ENCODE measurements around the gene ZMYND8.
A peak's percentile ranks its signal among the peaks of the same experiment; 100 is the strongest.

The ZMYND8 gene

DNA sequence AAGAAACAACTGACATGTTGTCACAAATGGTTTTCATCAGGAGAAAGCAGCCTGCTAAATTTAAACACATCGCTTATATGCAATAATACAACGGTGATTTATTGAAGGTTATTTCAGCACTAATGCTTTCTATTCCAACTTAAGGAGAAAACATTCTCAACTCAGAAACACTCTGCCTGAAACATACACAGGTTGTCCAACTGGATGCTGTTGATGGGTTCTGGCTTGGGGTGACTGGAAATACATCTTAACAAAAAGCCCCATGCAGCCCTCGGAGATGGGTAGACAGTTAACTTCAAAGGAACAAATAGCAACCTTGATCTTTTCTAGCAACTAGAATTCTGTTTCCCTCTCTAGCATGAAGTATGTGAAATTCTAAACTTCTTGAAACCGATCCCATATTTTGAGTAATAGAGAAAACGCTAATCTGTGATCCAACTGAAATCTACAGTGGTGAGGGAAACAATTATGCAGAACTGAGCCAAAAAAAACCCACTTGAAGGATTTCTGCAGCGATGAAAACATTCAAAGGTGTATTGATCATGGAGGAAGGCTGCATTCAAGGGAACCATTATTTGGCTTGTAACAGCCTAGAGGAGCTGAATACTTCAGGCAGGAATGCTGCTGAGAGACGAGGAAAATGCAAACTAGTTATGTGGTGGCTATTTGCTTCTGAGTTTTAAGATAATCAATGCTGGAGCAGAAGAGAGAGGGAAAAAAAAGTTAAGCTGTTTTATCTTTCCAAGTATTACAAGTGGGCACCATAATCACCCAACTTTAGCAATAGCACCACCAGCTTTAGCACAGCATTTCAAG lies 6.9 kb downstream of the ZMYND8 start:
- Histone ChIP-seq H3K4me2 (ENCODE audit: low read length, poor library complexity, severe bottlenecking) (no peak overlapping the region), H3K79me1 (replicated peaks; ENCODE audit: low read length, poor library complexity, severe bottlenecking) (peaks cover 6% of the 10 kb centered on the region), H2BK15ac (ENCODE audit: low read depth, poor library complexity, severe bottlenecking) (no peak overlapping the region), H2BK120ac (ENCODE audit: low read depth, low read length) (peak overlapping the region; percentile 36), H3K14ac (ENCODE audit: low read length in 2 of 2) (no peak overlapping the region), H3K23ac (ENCODE audit: low read length in 2 of 2) (no peak overlapping the region), H3K4me1 (ENCODE audit: control insufficient read depth, insufficient read depth, low read depth, low read length) (peaks cover 20% of the 10 kb centered on the region), H3K9me3 (ENCODE audit: control insufficient read depth, low read length) (no peaks in the 10 kb centered on the region), H3K27ac (ENCODE audit: low read length, poor library complexity, severe bottlenecking) (peak overlapping the region; percentile 26), H2BK5ac (ENCODE audit: low read depth, low read length, poor library complexity, severe bottlenecking) (no peak overlapping the region), H4K8ac (ENCODE audit: low read length) (no peak overlapping the region), H3K4ac (ENCODE audit: low read depth in 1 of 2, low read length in 2 of 2) (peak overlapping the region in 1 of 2 experiments; percentile 61), H2AFZ (ENCODE audit: low read depth, low read length) (no peak overlapping the region), H3K4me3 (ENCODE audit: insufficient read depth in 1 of 2, low read depth in 1 of 2, low read length in 2 of 2) (no peak overlapping the region), H2AK5ac (ENCODE audit: low read length, severe bottlenecking) (peak overlapping the region; percentile 38), H3K27me3 (ENCODE audit: control insufficient read depth in 1 of 2, insufficient read depth in 1 of 2, low read length in 2 of 2) (no peaks in the 10 kb centered on the region), H3K36me3 (ENCODE audit: control insufficient read depth in 1 of 2, insufficient read depth in 2 of 2, low read depth in 1 of 2, low read length in 2 of 2) (peaks cover 20% of the 10 kb centered on the region in 2 experiments), H4K91ac (ENCODE audit: low read length) (no peak overlapping the region), H3K18ac (ENCODE audit: low read depth in 1 of 2, low read length in 2 of 2) (peak overlapping the region in 1 of 2 experiments; percentile 85), H2BK12ac (ENCODE audit: low read length in 2 of 2) (peak overlapping the region in 1 of 2 experiments; percentile 28), H3K9ac (ENCODE audit: low read length) (peak overlapping the region; percentile 40)
- DNase-seq, result no peak
- WGBS, result 69% methylated on average over 7 of the region's 7 CpGs

DNA sequence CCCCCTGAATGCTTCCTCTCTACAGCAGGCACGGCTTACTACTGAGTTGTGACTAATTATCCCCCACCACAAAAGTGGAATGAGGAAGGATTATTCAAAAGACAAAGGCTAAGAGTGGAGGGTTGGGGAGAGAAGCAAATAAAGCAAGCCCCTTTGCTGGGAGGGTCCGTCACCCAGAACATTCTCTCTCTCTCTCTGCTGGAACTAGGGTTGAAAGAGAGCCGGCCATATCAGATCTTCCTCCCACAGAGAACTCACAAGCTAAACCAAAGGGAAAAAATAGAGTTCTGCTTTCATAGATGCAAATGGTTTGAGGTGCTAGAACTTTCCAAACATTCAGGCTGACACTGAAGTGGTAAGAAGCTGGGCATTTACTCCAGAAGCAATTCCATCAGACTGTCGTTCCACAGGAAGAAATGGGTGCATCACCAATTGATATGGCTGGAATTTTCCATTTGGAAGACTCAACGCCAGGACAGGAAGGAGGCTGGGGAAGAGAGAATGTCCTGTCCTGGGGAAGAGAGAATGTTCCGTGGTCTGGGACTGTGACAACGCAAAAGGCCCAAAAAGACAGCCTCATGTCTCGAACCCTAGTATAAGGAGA lies 7.9 kb downstream of the ZMYND8 start:
- Histone ChIP-seq H3K18ac (ENCODE audit: low read depth in 1 of 2, low read length in 2 of 2) (peak overlapping the region; percentile 58 to 77), H3K4me1 (ENCODE audit: control insufficient read depth, insufficient read depth, low read depth, low read length) (peaks cover 20% of the 10 kb centered on the region), H2AFZ (ENCODE audit: low read depth, low read length) (no peak overlapping the region), H3K14ac (ENCODE audit: low read length in 2 of 2) (no peak overlapping the region), H2BK12ac (ENCODE audit: low read length in 2 of 2) (peak overlapping the region; percentile 71 to 89), H3K79me1 (replicated peaks; ENCODE audit: low read length, poor library complexity, severe bottlenecking) (peaks cover 7% of the 10 kb centered on the region), H4K8ac (ENCODE audit: low read length) (peak overlapping the region; percentile 85), H3K9ac (ENCODE audit: low read length) (peak overlapping the region; percentile 40), H4K91ac (ENCODE audit: low read length) (peak overlapping the region; percentile 4), H2BK120ac (ENCODE audit: low read depth, low read length) (peak overlapping the region; percentile 42), H2BK5ac (ENCODE audit: low read depth, low read length, poor library complexity, severe bottlenecking) (no peak overlapping the region), H3K4me3 (ENCODE audit: insufficient read depth in 1 of 2, low read depth in 1 of 2, low read length in 2 of 2) (no peak overlapping the region), H3K4ac (ENCODE audit: low read depth in 1 of 2, low read length in 2 of 2) (peak overlapping the region in 1 of 2 experiments; percentile 69), H3K9me3 (ENCODE audit: control insufficient read depth, low read length) (no peaks in the 10 kb centered on the region), H3K23ac (ENCODE audit: low read length in 2 of 2) (no peak overlapping the region), H3K36me3 (ENCODE audit: control insufficient read depth in 1 of 2, insufficient read depth in 2 of 2, low read depth in 1 of 2, low read length in 2 of 2) (peaks cover 20% of the 10 kb centered on the region in 2 experiments), H3K27me3 (ENCODE audit: control insufficient read depth in 1 of 2, insufficient read depth in 1 of 2, low read length in 2 of 2) (no peaks in the 10 kb centered on the region), H3K4me2 (ENCODE audit: low read length, poor library complexity, severe bottlenecking) (no peak overlapping the region), H2AK5ac (ENCODE audit: low read length, severe bottlenecking) (peak overlapping the region; percentile 29), H2BK15ac (ENCODE audit: low read depth, poor library complexity, severe bottlenecking) (no peak overlapping the region), H3K27ac (ENCODE audit: low read length, poor library complexity, severe bottlenecking) (peak overlapping the region; percentile 61)
- WGBS, result 17% methylated on average over 6 of the region's 8 CpGs
- peak; percentile 65 for DNase-seq

DNA sequence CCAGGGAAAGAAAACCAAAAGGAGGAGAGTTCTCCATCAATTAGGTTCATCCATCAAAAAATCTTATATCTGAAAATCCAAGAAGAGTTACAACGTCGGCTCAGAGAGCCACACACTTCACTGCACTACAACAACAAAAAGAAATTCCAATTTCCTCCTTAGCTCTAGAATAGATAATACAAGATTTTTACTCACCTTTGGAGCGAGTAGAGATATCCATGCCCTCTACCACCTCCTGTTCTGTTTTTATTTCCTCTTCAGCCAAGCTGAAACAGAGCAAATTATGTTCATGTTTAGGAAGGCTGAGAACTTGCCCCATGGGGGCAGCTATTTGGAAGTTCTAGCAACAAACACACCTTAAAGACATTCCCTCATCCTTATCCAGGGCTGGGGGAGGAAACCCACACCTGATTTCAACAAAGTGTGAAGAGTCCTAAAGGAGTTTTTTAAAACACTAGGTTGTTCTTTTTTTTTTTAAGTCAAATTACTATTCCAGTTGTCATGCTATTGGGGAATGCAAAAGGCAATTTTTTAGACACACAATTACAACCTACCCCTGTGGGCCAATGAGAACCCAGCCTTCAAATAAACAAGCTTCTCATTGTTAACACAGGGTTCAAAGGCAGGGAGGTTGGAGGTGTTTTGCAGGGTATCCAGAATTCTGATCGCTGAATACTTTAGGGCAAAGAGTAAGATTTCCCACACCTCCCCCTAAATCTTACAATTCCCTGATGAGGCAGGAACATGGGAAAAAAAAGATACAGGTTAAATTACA lies 8.7 kb downstream of the ZMYND8 start:
- H3K18ac ChIP-seq (ENCODE audit: low read depth in 1 of 2, low read length in 2 of 2), result peak overlapping the region in 1 of 2 experiments; percentile 68
- WGBS, result 91% methylated on average over 3 of the region's 4 CpGs
- no peak overlapping the region for H2BK5ac ChIP-seq (ENCODE audit: low read depth, low read length, poor library complexity, severe bottlenecking)
- no peak overlapping the region for H2AFZ ChIP-seq (ENCODE audit: low read depth, low read length)
- peaks cover 8% of the 10 kb centered on the region for H3K79me1 ChIP-seq (replicated peaks; ENCODE audit: low read length, poor library complexity, severe bottlenecking)
- no peak overlapping the region for H3K4me3 ChIP-seq (ENCODE audit: insufficient read depth in 1 of 2, low read depth in 1 of 2, low read length in 2 of 2)
- no peak overlapping the region for H3K4me2 ChIP-seq (ENCODE audit: low read length, poor library complexity, severe bottlenecking)
- H4K8ac ChIP-seq (ENCODE audit: low read length), result no peak overlapping the region
- H4K91ac ChIP-seq (ENCODE audit: low read length), result no peak overlapping the region
- no peak overlapping the region for H2BK15ac ChIP-seq (ENCODE audit: low read depth, poor library complexity, severe bottlenecking)
- H3K23ac ChIP-seq (ENCODE audit: low read length in 2 of 2), result no peak overlapping the region
- peak overlapping the region; percentile 42 for H2BK120ac ChIP-seq (ENCODE audit: low read depth, low read length)
- H3K27me3 ChIP-seq (ENCODE audit: control insufficient read depth in 1 of 2, insufficient read depth in 1 of 2, low read length in 2 of 2), result no peaks in the 10 kb centered on the region
- H3K4ac ChIP-seq (ENCODE audit: low read depth in 1 of 2, low read length in 2 of 2), result peak overlapping the region in 1 of 2 experiments; percentile 73
- H3K27ac ChIP-seq (ENCODE audit: low read length, poor library complexity, severe bottlenecking), result peak overlapping the region; percentile 61
- H2BK12ac ChIP-seq (ENCODE audit: low read length in 2 of 2), result peak overlapping the region in 1 of 2 experiments; percentile 32
- H3K9me3 ChIP-seq (ENCODE audit: control insufficient read depth, low read length), result no peaks in the 10 kb centered on the region
- H3K36me3 ChIP-seq (ENCODE audit: control insufficient read depth in 1 of 2, insufficient read depth in 2 of 2, low read depth in 1 of 2, low read length in 2 of 2), result peaks cover 20% of the 10 kb centered on the region in 2 experiments
- H2AK5ac ChIP-seq (ENCODE audit: low read length, severe bottlenecking), result peak overlapping the region; percentile 99
- H3K9ac ChIP-seq (ENCODE audit: low read length), result no peak overlapping the region
- no peak for DNase-seq
- H3K4me1 ChIP-seq (ENCODE audit: control insufficient read depth, insufficient read depth, low read depth, low read length), result peaks cover 20% of the 10 kb centered on the region
- no peak overlapping the region for H3K14ac ChIP-seq (ENCODE audit: low read length in 2 of 2)

Data from mesenchymal stem cell (in vitro differentiated cells and primary cell).